ENCODE measurements around the gene CMSS1. TPM values are rescaled to one million over a fixed set of nuclear protein-coding genes. Genes with fewer than 3 reads are reported as not detected.

CMSS1 gene
- total RNA-seq, 1 experiment from 2014 or later: 117 TPM

GRCh38 chr3:99895131-99895696 lies 77.6 kb downstream of the CMSS1 start:
- Mint-ChIP-seq H3K9me3 (ENCODE audit: unreplicated experiment) (no peaks in the 10 kb centered on the region), H3K27me3 (ENCODE audit: insufficient read depth, unreplicated experiment) (no peaks in the 10 kb centered on the region), H3K36me3 (ENCODE audit: insufficient read depth, unreplicated experiment) (no peaks in the 10 kb centered on the region), H3K4me3 (ENCODE audit: unreplicated experiment) (no peak overlapping the region), H3K4me1 (ENCODE audit: insufficient read depth, unreplicated experiment) (peaks cover 15% of the 10 kb centered on the region), H3K27ac (ENCODE audit: low read depth, unreplicated experiment) (peak overlapping the region; percentile 79)
- POLR2A ChIA-PET: interaction anchor here (0.5 to 2.3 kb wide), 9 partner anchors 9 to 212 kb away, joined by 3 to 9 read pairs (median 4); no protein-coding TSS in a partner anchor
- CTCF ChIA-PET: interaction anchor here (0.6 to 4.2 kb wide), 9 partner anchors 11 to 435 kb away, joined by 3 to 16 read pairs (median 3); no protein-coding TSS in a partner anchor
- BruUV-seq (replicated peaks): no TSS peak
- TF ChIP-seq CTCF (IDR thresholded peaks at IDR 0.05; ENCODE audit: unreplicated experiment): no peak
- intact Hi-C loops (cut with micrococcal nuclease): no loop called here
- no peak for DNase-seq (ENCODE audit: unreplicated experiment)

DNA sequence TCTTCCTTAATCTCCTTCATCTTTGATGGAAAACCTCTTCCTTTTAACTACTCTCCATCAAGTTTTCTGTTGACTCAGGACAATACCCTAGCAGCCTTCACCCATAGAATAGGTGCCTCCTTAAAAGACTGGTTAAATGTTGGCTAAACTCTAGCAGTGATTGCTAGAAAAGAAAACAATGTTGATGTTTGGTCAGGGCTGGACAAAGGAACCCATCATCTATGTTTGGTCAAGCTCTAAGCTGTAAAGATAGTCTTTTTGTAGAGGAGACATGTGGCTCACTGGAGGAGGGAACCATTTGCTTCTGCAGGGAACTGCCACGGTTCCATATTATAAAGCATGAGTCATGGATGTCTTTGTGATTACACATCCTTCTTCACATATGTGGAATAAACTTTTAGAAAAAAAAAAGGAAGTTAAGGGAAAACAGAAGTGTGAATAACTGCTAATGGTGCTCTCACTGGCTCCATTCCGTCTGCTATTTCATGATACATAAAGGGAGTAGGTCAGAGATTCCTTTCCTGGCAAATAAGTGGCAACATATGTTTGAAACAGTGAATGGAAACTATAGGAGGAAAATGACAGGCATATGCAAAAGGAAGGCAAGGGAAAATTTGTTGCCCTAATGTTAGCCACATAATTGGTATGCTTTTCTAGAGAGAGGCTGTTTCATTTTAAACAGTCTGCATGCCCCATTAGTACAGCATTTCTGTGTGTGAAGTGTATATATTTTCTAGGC lies 78.2 kb downstream of the CMSS1 start:
- intact Hi-C loops (cut with micrococcal nuclease): no loop called here
- H3K9me3 Mint-ChIP-seq (ENCODE audit: unreplicated experiment): no peaks in the 10 kb centered on the region
- no peak for TF ChIP-seq CTCF (IDR thresholded peaks at IDR 0.05; ENCODE audit: unreplicated experiment)
- ChIA-PET POLR2A (interaction anchor here (0.5 to 2.0 kb wide), 6 partner anchors 27 to 211 kb away, joined by 3 to 9 read pairs (median 4); no protein-coding TSS in a partner anchor), CTCF (interaction anchor here (0.8 to 4.2 kb wide), 5 partner anchors 11 to 88 kb away, joined by 3 to 16 read pairs (median 4); no protein-coding TSS in a partner anchor)
- peak; percentile 78 for DNase-seq (ENCODE audit: unreplicated experiment)
- no TSS peak for BruUV-seq (replicated peaks)
- peaks cover 5% of the 10 kb centered on the region for H3K36me3 Mint-ChIP-seq (ENCODE audit: insufficient read depth, unreplicated experiment)
- peak overlapping the region; percentile 79 for H3K27ac Mint-ChIP-seq (ENCODE audit: low read depth, unreplicated experiment)
- peaks cover 15% of the 10 kb centered on the region for H3K4me1 Mint-ChIP-seq (ENCODE audit: insufficient read depth, unreplicated experiment)
- peak overlapping the region; percentile 5 for H3K4me3 Mint-ChIP-seq (ENCODE audit: unreplicated experiment)
- H3K27me3 Mint-ChIP-seq (ENCODE audit: insufficient read depth, unreplicated experiment): no peaks in the 10 kb centered on the region

- Mint-ChIP-seq H3K4me3 (ENCODE audit: unreplicated experiment) (no peak overlapping the region), H3K4me1 (ENCODE audit: insufficient read depth, unreplicated experiment) (peaks cover 20% of the 10 kb centered on the region), H3K36me3 (ENCODE audit: insufficient read depth, unreplicated experiment) (peaks cover 5% of the 10 kb centered on the region), H3K27me3 (ENCODE audit: insufficient read depth, unreplicated experiment) (no peaks in the 10 kb centered on the region), H3K9me3 (ENCODE audit: unreplicated experiment) (no peaks in the 10 kb centered on the region), H3K27ac (ENCODE audit: low read depth, unreplicated experiment) (peak overlapping the region; percentile 79)
- intact Hi-C loops (cut with micrococcal nuclease): no loop called here
- no peak for TF ChIP-seq CTCF (IDR thresholded peaks at IDR 0.05; ENCODE audit: unreplicated experiment)
- BruUV-seq (replicated peaks): TSS peak; percentile 12
- ChIA-PET CTCF (interaction anchor here (4.2 kb wide), 1 partner anchor 12 kb away, joined by 16 read pairs; no protein-coding TSS in a partner anchor), POLR2A (no interaction called here)
- no peak for DNase-seq (ENCODE audit: unreplicated experiment)
Measured at GRCh38 chr3:99896482-99896881, 78.8 kb downstream of the CMSS1 start.

GRCh38 chr3:99899603-99900002 lies 81.9 kb downstream of the CMSS1 start:
- no peaks in the 10 kb centered on the region for H3K27me3 Mint-ChIP-seq (ENCODE audit: insufficient read depth, unreplicated experiment)
- peaks cover 46% of the 10 kb centered on the region for H3K4me1 Mint-ChIP-seq (ENCODE audit: insufficient read depth, unreplicated experiment)
- BruUV-seq (replicated peaks): no TSS peak

More at GRCh38 chr3:99899603-99900002, 81.9 kb downstream of the CMSS1 start:
- POLR2A ChIA-PET: interaction anchor here (2.5 to 3.7 kb wide), 3 partner anchors 40 to 103 kb away, joined by 10 to 17 read pairs (median 17); no protein-coding TSS in a partner anchor
- no peak for DNase-seq (ENCODE audit: unreplicated experiment)
- CTCF ChIA-PET: no interaction called here
- TF ChIP-seq CTCF (IDR thresholded peaks at IDR 0.05; ENCODE audit: unreplicated experiment): no peak
- Mint-ChIP-seq H3K4me3 (ENCODE audit: unreplicated experiment) (no peak overlapping the region), H3K9me3 (ENCODE audit: unreplicated experiment) (no peaks in the 10 kb centered on the region), H3K36me3 (ENCODE audit: insufficient read depth, unreplicated experiment) (peaks cover 5% of the 10 kb centered on the region), H3K27ac (ENCODE audit: low read depth, unreplicated experiment) (no peak overlapping the region)
- intact Hi-C loops (cut with micrococcal nuclease): loop anchor here (2.0 kb wide), 1 partner anchor 141 kb away; no protein-coding TSS in a partner anchor

All from MCF 10A (cell line).